IPS-18a (cell line): ENCODE results near the gene U2AF2.

ENCODE experiments used
- H3K27ac ChIP-seq: one replicate; pipeline ENCODE4 v1.5.1; 2013; ENCODE audit warnings: low read length
- H3K27me3 ChIP-seq: one replicate; pipeline ENCODE4 v1.6.1; 2013; ENCODE audit warnings: mild to moderate bottlenecking, low read length; ENCODE audit not compliant: control insufficient read depth, insufficient read depth
- H3K36me3 ChIP-seq: one replicate; pipeline ENCODE4 v1.6.1; 2013; ENCODE audit warnings: low read depth, low read length; ENCODE audit not compliant: control insufficient read depth
- H3K4me1 ChIP-seq: one replicate; pipeline ENCODE4 v1.6.1; 2013; ENCODE audit warnings: low read depth, low read length; ENCODE audit not compliant: control insufficient read depth
- H3K4me3 ChIP-seq: one replicate; pipeline ENCODE4 v1.5.1; 2013; ENCODE audit warnings: low read length
- H3K9ac ChIP-seq: one replicate; pipeline ENCODE4 v1.6.1; 2013; ENCODE audit warnings: mild to moderate bottlenecking, low read length, moderate library complexity
- H3K9me3 ChIP-seq: one replicate; pipeline ENCODE4 v1.6.1; 2013; ENCODE audit warnings: low read depth, low read length; ENCODE audit not compliant: control insufficient read depth

Gene U2AF2

GRCh38 chr19:55645512-55645881 is 9.3 kb upstream of the U2AF2 start:
- no peak overlapping the region for H3K27ac ChIP-seq
- no peak overlapping the region for H3K9ac ChIP-seq
- peaks cover 13% of the 10 kb centered on the region for H3K4me1 ChIP-seq

DNA sequence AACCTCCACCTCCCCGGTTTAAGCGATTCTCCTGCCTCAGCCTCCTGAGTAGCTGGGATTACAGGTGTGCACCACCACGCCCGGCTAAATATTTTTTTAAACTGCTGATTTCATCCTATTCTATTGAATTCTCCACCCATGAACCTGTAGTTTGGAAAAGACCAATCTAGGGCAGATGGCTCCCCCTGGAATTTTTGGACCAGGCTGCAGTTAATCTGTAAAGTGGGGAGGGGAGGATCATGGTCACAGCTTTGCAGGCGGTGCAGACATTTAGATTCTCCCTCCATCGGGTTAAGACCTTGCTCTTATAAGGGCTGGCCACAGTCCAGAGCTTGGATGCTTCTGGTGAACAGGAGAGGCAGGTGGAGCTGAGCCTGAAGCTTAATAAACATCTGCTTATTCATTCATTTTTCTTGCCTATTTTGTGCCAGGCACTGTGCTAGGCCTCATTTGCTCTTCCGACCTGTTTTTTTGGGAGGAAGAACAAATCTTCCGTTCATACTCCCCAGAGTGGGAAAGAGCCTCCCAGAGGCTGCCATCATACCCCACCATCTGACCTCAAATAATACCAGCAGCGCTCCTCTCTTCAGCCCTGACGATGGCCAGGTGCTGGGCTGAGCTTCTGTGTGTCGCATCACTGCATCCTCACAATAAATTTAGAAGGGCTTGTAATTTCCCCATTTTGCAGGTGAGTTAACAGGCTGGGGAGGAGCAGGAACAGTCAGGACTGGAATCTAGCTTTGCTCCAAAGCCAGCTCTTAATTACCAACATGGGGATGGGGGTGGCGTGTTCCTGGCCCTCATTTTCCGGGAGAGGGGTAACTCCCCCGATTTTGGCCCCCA is 7.7 kb upstream of the U2AF2 start:
- H3K9me3 ChIP-seq = no peaks in the 10 kb centered on the region
- H3K36me3 ChIP-seq = peaks cover 14% of the 10 kb centered on the region
- no peak overlapping the region for H3K27ac ChIP-seq
- H3K9ac ChIP-seq = peak overlapping the region; percentile 55
- peak overlapping the region; percentile 66 for H3K4me3 ChIP-seq
- no peaks in the 10 kb centered on the region for H3K27me3 ChIP-seq
- H3K4me1 ChIP-seq = peaks cover 13% of the 10 kb centered on the region

More at GRCh38 chr19:55645512-55645881, 9.3 kb upstream of the U2AF2 start:
- Histone ChIP-seq H3K36me3 (peaks cover 14% of the 10 kb centered on the region), H3K27me3 (no peaks in the 10 kb centered on the region), H3K9me3 (no peaks in the 10 kb centered on the region), H3K4me3 (no peak overlapping the region)

- H3K36me3 ChIP-seq = peaks cover 14% of the 10 kb centered on the region
- H3K27me3 ChIP-seq = no peaks in the 10 kb centered on the region
- H3K27ac ChIP-seq = no peak within 1 kb of the TSS
- peak within 1 kb of the TSS; percentile 66 for H3K4me3 ChIP-seq
- H3K9ac ChIP-seq = peak within 1 kb of the TSS; percentile 55
- H3K4me1 ChIP-seq = peaks cover 10% of the 10 kb centered on the region
- no peaks in the 10 kb centered on the region for H3K9me3 ChIP-seq
These were observed 6.9 kb upstream of the U2AF2 start, which contains the start of gene CCDC106 for GRCh38 chr19:55647732-55648584. Gene CCDC106 (plus strand): TSS chr19:55648212. CDS start chr19:55649047, 835 bp downstream.

DNA sequence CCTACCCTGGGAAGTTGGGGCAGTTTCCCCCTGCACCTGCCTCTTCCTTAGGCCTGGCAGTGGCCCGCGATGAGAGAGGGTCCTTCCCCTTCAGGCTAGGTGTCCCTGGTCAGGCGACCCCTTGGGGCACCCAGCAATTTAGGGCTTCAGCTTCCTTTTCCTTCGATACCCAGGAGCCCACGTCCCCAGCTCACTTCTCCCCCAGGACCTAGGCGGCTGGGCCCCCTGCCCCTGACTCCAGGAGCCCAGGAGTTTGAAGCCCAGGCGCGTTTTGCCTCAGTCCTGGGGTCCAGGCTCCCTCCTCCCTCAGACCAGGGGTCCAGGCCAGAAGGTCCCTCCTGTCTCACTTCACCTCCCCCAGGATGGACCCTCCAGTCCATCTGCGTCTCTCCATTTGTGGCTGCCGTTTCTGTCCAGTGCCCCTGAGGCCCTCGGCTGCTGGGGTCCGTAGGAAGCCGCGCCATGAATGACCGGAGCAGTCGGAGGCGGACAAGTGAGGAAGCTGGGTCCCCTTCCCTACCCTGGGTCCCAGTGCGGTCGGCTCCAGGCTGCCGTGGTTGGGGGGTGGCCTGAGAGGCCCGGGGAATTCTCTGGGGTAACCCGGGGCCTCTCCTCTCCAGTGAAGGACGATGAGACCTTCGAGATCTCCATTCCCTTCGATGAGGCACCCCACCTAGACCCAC is 6.1 kb upstream of the U2AF2 start:
- H3K9ac ChIP-seq = peak overlapping the region; percentile 55
- no peak overlapping the region for H3K27ac ChIP-seq
- no peaks in the 10 kb centered on the region for H3K9me3 ChIP-seq
- H3K36me3 ChIP-seq = peaks cover 14% of the 10 kb centered on the region
- peaks cover 6% of the 10 kb centered on the region for H3K4me1 ChIP-seq
- peak overlapping the region; percentile 66 for H3K4me3 ChIP-seq
- no peaks in the 10 kb centered on the region for H3K27me3 ChIP-seq

GRCh38 chr19:55649268-55650125 is 5.3 kb upstream of the U2AF2 start:
- peaks cover 6% of the 10 kb centered on the region for H3K4me1 ChIP-seq
- no peak overlapping the region for H3K27ac ChIP-seq
- H3K27me3 ChIP-seq = no peaks in the 10 kb centered on the region
- H3K4me3 ChIP-seq = no peak overlapping the region
- peaks cover 14% of the 10 kb centered on the region for H3K36me3 ChIP-seq
- no peaks in the 10 kb centered on the region for H3K9me3 ChIP-seq
- no peak overlapping the region for H3K9ac ChIP-seq

GRCh38 chr19:55650126-55650557 is 4.7 kb upstream of the U2AF2 start:
- Histone ChIP-seq H3K9ac (no peak overlapping the region), H3K9me3 (no peaks in the 10 kb centered on the region), H3K4me1 (peaks cover 6% of the 10 kb centered on the region)

GRCh38 chr19:55650602-55651230 is 4.1 kb upstream of the U2AF2 start:
- no peak overlapping the region for H3K4me3 ChIP-seq
- H3K27ac ChIP-seq = no peak overlapping the region

More at GRCh38 chr19:55650126-55650557, 4.7 kb upstream of the U2AF2 start:
- no peak overlapping the region for H3K4me3 ChIP-seq
- peaks cover 7% of the 10 kb centered on the region for H3K36me3 ChIP-seq
- no peak overlapping the region for H3K27ac ChIP-seq
- H3K27me3 ChIP-seq = no peaks in the 10 kb centered on the region

GRCh38 chr19:55651236-55651635 is 3.6 kb upstream of the U2AF2 start:
- Histone ChIP-seq H3K27ac (no peak overlapping the region), H3K27me3 (no peaks in the 10 kb centered on the region), H3K36me3 (no peaks in the 10 kb centered on the region), H3K4me3 (no peak overlapping the region), H3K4me1 (peaks cover 6% of the 10 kb centered on the region), H3K9ac (no peak overlapping the region), H3K9me3 (no peaks in the 10 kb centered on the region)

More at GRCh38 chr19:55650602-55651230, 4.1 kb upstream of the U2AF2 start:
- H3K36me3 ChIP-seq = peaks cover 2% of the 10 kb centered on the region
- no peaks in the 10 kb centered on the region for H3K27me3 ChIP-seq
- H3K9ac ChIP-seq = no peak overlapping the region
- H3K9me3 ChIP-seq = no peaks in the 10 kb centered on the region
- peaks cover 6% of the 10 kb centered on the region for H3K4me1 ChIP-seq

DNA sequence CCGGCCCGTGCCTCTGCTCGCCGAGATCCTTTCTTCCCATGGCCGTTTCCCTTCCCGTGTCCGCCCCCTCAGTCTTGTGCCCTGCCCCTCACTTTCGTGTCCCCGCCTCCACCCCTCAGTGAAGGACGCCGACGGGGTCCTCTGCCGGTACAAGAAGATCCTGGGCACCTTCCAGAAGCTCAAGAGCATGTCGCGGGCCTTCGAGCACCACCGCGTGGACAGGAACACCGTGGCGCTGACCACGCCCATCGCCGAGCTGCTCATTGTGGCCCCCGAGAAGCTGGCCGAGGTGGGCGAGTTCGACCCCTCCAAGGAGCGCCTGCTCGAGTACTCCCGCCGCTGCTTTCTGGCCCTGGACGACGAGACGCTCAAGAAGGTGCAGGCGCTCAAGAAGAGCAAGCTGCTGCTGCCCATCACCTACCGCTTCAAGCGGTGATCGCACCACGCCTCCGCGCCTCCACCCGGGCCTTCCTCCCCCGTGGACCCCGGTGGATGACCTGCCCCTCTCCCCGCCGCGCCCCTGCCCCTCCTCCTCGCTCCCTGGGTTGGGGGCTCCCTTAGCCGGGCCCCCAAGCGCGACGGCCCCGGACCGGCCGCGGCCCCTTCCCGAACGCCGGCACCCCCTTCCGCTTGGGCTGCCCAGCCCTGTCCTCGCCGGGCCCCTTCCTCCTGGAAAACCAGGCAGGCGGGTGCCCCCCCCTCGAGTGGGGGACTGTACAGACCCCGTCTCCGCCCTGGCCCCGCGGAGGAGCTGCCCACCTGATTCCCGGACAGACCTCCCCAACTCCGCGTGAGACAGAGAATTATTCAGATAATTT is 2.3 kb upstream of the U2AF2 start:
- Histone ChIP-seq H3K36me3 (no peaks in the 10 kb centered on the region), H3K9ac (no peak overlapping the region), H3K4me3 (peak overlapping the region; percentile 95), H3K4me1 (peaks cover 10% of the 10 kb centered on the region), H3K27ac (no peak overlapping the region), H3K27me3 (no peaks in the 10 kb centered on the region), H3K9me3 (no peaks in the 10 kb centered on the region)
